HG02884 (cell line): Measurements from ENCODE around the gene KMT2A.
A peak's percentile ranks its signal among the peaks of the same experiment; 100 is the strongest.
"Not testable (repeated sequence)": the region's sequence is repeated elsewhere in the genome, so short reads cannot be mapped to it uniquely, and the experiment has no call there.

Source experiments
- ATAC-seq: cut with Tn5 transposase; IDR thresholded peaks from one replicate; pipeline ENCODE4 v1.9.1; 2021; ENCODE audit warnings: mild to moderate bottlenecking, moderate library complexity; ENCODE audit not compliant: unreplicated experiment

KMT2A gene

DNA sequence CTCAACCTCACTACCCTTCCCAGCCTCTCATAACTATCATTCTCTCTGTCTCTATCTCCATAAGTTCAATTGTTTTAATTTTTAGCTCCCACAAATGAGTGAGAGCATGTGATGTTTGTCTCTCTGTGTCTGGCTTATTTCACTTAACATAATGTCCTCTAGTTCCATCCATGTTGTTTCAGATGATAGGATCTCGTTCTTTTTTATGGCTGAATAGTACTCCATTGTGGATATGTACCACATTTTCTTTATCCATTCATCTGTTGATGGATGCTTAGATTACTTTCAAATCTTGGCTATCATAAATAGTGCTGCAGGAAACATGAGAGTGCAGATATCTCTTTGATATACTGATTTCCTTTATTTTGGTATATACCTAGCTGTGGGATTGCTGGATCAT lies 44.9 kb downstream of the KMT2A start:
- not testable (repeated sequence) for ATAC-seq

DNA sequence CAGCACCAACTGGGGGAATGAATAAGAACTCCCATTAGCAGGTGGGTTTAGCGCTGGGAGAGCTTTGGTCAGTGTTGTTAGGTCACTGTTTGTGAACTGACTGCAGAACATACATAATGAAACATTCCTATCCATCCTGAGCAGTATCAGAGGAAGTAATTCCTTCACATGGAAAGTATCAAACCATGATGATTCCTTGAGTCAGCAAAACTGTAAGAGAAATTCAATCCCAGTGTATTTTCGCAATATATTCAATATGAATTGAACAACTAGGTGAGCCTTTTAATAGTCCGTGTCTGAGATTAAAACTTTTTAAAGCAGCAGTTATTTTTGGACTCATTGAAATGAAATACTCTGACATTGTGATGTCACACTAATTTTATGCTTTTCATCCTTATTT lies 48.1 kb downstream of the KMT2A start:
- ATAC-seq = no peak

DNA sequence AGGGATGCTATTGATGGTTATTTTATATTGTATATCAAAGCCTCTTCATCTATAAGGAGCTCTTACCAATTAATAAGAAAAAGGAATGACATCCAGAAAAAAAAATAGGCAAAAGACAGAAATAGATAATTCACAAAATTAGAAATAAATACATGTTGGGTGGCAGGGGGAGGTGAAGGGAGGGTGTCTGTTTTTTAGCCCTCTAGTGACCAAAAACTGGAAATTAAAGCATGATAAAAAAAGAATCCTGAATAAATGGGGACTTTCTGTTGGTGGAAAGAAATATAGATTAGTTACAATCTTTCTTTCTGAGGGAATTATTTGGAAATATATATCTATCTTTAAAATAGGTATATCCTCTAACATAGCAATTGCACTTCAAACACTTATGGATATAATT lies 49.0 kb downstream of the KMT2A start:
- no peak for ATAC-seq

DNA sequence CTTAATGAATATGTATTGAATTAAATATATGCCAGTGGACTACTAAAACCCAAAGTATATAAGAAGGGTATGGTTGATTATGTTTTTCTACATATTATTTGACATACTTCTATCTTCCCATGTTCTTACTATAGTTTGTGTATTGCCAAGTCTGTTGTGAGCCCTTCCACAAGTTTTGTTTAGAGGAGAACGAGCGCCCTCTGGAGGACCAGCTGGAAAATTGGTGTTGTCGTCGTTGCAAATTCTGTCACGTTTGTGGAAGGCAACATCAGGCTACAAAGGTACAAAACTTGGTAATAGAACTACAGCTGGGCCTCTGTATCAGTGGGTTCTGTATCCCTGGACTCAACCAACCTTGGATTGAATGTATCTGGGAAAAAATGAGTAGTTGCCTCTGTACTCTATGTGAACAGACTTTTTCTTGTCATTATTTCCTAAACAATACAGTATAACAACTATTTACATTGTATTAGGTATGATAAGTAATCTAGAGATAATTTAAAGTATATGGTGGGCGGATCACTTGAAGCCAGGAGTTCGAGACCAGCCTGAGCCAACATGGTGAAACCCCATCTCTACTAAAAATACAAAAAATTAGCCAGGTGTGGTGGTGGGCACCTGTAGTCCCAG lies 52.3 kb downstream of the KMT2A start:
- ATAC-seq = no peak

DNA sequence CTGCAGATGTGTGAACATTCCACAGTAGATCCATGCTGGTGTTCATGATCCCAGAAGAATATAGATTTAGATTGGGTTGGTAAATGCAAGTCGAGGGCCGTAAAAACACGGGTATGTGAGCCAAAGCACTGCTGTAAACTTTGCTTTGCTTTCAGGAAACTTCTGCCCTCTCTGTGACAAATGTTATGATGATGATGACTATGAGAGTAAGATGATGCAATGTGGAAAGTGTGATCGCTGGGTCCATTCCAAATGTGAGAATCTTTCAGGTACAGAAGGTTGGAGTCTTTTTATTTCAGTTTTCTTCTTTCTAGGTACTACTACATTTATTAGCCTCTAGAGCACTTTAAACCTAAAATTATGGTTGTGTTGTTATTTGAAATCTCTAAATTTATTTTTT lies 54.7 kb downstream of the KMT2A start:
- ATAC-seq = no peak

DNA sequence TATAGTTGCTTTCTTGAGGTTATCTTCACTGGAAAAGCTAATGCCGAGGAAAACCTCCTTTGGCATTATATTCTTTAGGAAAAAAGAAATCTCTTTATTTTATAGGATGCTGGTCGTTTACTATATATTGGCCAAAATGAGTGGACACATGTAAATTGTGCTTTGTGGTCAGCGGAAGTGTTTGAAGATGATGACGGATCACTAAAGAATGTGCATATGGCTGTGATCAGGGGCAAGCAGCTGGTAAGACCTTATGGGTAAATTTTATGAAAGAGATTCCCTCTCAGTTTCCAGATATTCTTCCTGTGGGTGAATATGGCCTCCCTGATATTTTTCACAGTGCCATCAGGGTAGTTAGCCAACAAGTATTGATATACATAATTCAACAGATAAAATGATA lies 61.5 kb downstream of the KMT2A start:
- ATAC-seq = no peak

- ATAC-seq = no peak
Observed at GRCh38 chr11:118503216-118503615, 66.9 kb downstream of the KMT2A start.

DNA sequence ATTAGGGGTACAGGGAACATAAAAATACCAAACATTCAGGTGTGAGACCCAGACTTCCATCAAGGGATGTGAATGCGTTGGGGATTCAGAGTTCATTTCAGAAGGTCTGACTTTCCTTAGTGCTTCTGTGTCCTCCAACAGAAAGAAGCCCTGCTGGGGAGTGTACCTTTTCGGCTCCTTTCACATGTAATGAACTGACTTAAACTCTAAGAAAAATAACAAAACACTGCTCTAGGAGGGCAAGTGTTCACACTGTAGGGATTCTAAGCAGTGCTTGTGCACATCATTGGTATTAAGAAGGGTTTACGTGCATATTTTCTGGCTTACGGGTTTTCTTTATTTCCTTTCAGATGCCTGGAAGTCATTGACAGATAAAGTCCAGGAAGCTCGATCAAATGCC lies 75.3 kb downstream of the KMT2A start:
- ATAC-seq = no peak

DNA sequence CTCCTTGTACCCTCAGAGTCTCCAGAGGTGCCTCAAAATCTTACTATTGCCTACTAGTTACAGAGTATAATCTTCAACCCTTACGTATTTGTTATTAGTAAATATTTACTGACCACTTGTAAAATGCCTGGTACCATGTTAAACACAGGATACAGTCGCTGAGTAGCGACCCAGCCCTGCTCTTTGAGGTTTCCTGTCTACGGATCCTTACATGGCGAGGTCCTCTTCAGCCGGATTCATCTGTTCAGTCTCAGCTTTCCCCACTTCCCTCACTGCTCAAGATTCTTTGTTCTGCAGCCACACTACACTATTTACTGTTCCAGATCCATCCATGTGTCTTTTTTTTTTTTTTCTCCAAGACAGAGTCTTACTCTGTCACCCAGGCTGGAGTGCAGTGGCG lies 77.8 kb downstream of the KMT2A start:
- ATAC-seq = no peak

DNA sequence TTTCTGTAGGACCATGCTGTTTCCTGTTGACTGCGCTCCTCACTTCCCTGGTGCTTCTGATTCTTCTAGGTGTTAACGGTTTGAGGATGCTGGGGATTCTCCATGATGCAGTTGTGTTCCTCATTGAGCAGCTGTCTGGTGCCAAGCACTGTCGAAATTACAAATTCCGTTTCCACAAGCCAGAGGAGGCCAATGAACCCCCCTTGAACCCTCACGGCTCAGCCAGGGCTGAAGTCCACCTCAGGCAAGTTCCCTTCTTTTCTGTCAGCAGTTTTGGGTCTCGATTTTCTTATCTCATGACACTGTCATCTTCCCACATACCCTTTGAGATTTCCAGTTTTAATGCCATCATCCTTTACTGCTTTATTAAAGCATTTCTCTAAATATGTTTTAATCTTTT lies 83.3 kb downstream of the KMT2A start:
- no peak for ATAC-seq

DNA sequence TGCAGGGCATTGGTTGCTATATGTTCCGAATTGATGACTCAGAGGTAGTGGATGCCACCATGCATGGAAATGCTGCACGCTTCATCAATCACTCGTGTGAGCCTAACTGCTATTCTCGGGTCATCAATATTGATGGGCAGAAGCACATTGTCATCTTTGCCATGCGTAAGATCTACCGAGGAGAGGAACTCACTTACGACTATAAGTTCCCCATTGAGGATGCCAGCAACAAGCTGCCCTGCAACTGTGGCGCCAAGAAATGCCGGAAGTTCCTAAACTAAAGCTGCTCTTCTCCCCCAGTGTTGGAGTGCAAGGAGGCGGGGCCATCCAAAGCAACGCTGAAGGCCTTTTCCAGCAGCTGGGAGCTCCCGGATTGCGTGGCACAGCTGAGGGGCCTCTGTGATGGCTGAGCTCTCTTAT lies 85.6 kb downstream of the KMT2A start:
- no peak for ATAC-seq

GRCh38 chr11:118522571-118523072 lies 86.3 kb downstream of the KMT2A start:
- ATAC-seq = no peak

DNA sequence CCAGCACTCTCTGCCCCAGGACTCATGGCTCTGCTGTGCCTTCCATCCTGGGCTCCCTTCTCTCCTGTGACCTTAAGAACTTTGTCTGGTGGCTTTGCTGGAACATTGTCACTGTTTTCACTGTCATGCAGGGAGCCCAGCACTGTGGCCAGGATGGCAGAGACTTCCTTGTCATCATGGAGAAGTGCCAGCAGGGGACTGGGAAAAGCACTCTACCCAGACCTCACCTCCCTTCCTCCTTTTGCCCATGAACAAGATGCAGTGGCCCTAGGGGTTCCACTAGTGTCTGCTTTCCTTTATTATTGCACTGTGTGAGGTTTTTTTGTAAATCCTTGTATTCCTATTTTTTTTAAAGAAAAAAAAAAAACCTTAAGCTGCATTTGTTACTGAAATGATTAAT lies 88.1 kb downstream of the KMT2A start:
- ATAC-seq = no peak

DNA sequence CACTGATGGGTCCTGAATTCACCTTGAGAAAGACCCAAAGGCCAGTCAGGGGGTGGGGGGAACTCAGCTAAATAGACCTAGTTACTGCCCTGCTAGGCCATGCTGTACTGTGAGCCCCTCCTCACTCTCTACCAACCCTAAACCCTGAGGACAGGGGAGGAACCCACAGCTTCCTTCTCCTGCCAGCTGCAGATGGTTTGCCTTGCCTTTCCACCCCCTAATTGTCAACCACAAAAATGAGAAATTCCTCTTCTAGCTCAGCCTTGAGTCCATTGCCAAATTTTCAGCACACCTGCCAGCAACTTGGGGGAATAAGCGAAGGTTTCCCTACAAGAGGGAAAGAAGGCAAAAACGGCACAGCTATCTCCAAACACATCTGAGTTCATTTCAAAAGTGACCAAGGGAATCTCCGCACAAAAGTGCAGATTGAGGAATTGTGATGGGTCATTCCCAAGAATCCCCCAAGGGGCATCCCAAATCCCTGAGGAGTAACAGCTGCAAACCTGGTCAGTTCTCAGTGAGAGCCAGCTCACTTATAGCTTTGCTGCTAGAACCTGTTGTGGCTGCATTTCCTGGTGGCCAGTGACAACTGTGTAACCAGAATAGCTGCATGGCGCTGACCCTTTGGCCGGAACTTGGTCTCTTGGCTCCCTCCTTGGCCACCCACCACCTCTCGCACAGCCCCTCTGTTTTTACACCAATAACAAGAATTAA lies 88.6 kb downstream of the KMT2A start:
- ATAC-seq = no peak

DNA sequence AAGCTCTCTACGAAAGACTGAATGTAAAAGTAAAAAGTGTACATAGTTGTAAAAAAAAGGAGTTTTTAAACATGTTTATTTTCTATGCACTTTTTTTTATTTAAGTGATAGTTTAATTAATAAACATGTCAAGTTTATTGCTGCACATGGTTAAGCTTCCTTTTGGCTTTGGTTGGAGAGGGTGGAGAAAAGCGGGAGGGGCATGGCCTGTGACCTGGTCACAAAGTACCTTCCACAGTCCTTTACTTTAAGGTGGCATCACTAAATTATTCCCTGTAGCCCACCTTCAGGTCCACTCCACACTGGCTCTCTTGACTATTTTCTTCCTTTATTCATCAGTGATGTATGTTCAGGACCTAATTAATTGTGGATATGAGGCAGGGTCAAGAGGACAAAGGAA lies 90.4 kb downstream of the KMT2A start:
- ATAC-seq = no peak

GRCh38 chr11:118527109-118527508 lies 90.8 kb downstream of the KMT2A start, which contains the start of gene TTC36:
TTC36 (plus strand) TSS chr11:118527474; CDS start chr11:118527495, 21 bp downstream.
- ATAC-seq = no peak

GRCh38 chr11:118528511-118528910 lies 92.2 kb downstream of the KMT2A start:
- no peak for ATAC-seq

GRCh38 chr11:118529584-118530175 lies 93.4 kb downstream of the KMT2A start:
- ATAC-seq = no peak

DNA sequence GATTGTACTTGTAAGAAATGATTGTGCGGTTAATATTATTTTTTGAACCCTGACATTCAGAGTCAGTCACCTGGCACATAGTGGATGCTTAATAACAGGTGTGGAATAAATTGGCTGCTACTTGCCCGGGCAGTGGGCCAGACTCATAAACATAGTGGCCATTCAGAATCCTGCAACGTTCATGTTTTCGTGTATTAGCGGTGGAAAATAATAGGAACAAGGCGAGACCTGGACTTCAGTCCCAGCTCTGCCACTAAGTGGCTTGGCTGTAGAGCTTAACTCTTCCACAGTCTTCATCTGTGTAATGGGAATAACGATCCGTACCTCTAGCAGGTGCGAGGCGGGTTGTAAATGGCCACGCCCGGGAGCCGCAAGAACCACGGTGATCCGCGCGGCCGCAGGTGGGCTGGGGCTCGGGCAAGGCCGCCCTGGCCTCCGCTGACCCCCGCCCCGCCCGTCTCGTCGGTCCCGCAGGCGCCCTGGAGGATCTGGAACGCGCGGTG lies 93.9 kb downstream of the KMT2A start:
- peak; percentile 19 for ATAC-seq

DNA sequence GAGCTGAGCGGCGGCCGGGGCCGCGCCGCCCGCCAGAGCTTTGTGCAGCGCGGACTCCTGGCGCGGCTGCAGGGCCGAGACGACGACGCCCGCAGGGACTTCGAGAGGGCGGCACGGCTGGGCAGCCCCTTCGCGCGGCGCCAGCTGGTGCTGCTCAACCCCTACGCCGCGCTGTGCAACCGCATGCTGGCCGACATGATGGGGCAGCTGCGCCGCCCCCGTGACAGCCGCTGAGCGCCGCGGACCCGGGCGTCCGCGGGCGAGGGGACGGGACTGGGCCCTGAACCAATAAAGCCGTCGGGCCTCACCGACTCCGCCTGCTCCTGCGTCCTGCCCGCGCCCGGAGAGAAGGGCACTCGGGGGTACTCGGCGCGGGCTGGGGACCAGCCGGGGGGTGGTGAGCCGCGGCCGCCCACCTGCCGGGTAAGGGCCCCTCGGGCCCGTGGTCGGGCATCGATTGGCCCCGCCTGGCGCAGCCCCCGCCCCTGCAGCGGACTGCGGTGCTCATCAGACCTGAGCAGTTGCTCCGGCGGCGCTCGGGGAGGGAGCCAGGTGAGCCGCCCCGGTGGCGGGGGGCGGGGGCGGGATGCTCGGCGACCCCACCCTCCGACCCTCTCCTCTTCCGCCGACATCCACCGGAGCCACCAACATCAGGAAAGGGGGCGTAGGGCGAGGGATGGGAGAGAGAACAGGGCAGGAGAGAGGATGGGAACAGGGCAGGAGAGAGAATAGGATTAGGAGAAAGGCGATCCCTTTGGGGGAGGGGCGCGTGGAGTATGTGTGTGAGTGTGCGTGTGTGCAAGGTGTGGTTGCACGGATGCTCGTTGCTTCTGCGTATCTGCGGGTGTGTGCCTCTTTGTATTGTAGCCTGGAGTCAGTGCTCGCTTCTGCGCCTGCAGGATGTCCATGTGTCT lies 94.6 kb downstream of the KMT2A start, which contains the start of gene TMEM25:
Gene TMEM25 (plus strand): TSS at position 510 of the 914 bp plus-strand sequence. CDS start 610 bp downstream, outside the sequence.
- peak; percentile 72 for ATAC-seq
